Activated T-cell treated with anti-CD3 and anti-CD28 coated beads, Interleukin-2, amount 50 U/mL, for 24 hours (primary cell): ENCODE data around the gene TBC1D17.

Source experiments
- DNase-seq: peaks from one replicate; pipeline ENCODE4 v3.0.0-alpha.2; 2020
- H3K27ac Mint-ChIP-seq: 2 replicates; pipeline ENCODE4 v1.8.0; 2020; ENCODE audit warnings: mild to moderate bottlenecking, mixed read lengths
- H3K27me3 Mint-ChIP-seq: 2 replicates; pipeline ENCODE4 v1.8.0; 2020; ENCODE audit warnings: mixed read lengths
- H3K36me3 Mint-ChIP-seq: 2 replicates; pipeline ENCODE4 v1.8.0; 2020; ENCODE audit warnings: low read depth, mixed read lengths
- H3K4me1 Mint-ChIP-seq: 2 replicates; pipeline ENCODE4 v1.8.0; 2020; ENCODE audit warnings: low read depth, mixed read lengths
- H3K4me3 Mint-ChIP-seq: 2 replicates; pipeline ENCODE4 v1.8.0; 2020; ENCODE audit warnings: mild to moderate bottlenecking, moderate library complexity, mixed read lengths
- H3K9me3 Mint-ChIP-seq: 2 replicates; pipeline ENCODE4 v1.8.0; 2020; ENCODE audit warnings: mixed read lengths

TBC1D17 gene

GRCh38 chr19:49862391-49863253 is 14.9 kb upstream of the TBC1D17 start:
- DNase-seq: no peak
- H3K27ac Mint-ChIP-seq: peak overlapping the region; percentile 72
- H3K36me3 Mint-ChIP-seq: peaks cover 89% of the 10 kb centered on the region
- no peaks in the 10 kb centered on the region for H3K9me3 Mint-ChIP-seq
- H3K4me1 Mint-ChIP-seq: peaks cover 36% of the 10 kb centered on the region
- no peak overlapping the region for H3K4me3 Mint-ChIP-seq
- no peaks in the 10 kb centered on the region for H3K27me3 Mint-ChIP-seq

GRCh38 chr19:49863254-49863934 is 14.1 kb upstream of the TBC1D17 start:
- no peak for DNase-seq
- no peaks in the 10 kb centered on the region for H3K9me3 Mint-ChIP-seq
- H3K4me3 Mint-ChIP-seq: no peak overlapping the region
- H3K4me1 Mint-ChIP-seq: peaks cover 36% of the 10 kb centered on the region
- peak overlapping the region; percentile 72 for H3K27ac Mint-ChIP-seq
- no peaks in the 10 kb centered on the region for H3K27me3 Mint-ChIP-seq
- H3K36me3 Mint-ChIP-seq: peaks cover 82% of the 10 kb centered on the region

- Mint-ChIP-seq H3K4me1 (peaks cover 36% of the 10 kb centered on the region), H3K9me3 (no peaks in the 10 kb centered on the region), H3K27ac (peak overlapping the region; percentile 31), H3K36me3 (peaks cover 77% of the 10 kb centered on the region), H3K27me3 (no peaks in the 10 kb centered on the region), H3K4me3 (no peak overlapping the region)
- no peak for DNase-seq
These were observed 13.6 kb upstream of the TBC1D17 start for GRCh38 chr19:49863935-49864320.

GRCh38 chr19:49864890-49865289 is 12.6 kb upstream of the TBC1D17 start:
- H3K4me3 Mint-ChIP-seq: peak overlapping the region; percentile 97
- no peak overlapping the region for H3K27ac Mint-ChIP-seq
- H3K4me1 Mint-ChIP-seq: peaks cover 36% of the 10 kb centered on the region
- no peaks in the 10 kb centered on the region for H3K9me3 Mint-ChIP-seq
- H3K36me3 Mint-ChIP-seq: peaks cover 67% of the 10 kb centered on the region
- H3K27me3 Mint-ChIP-seq: no peaks in the 10 kb centered on the region
- no peak for DNase-seq

GRCh38 chr19:49866933-49867782 is 10.3 kb upstream of the TBC1D17 start, which contains the start of gene PNKP:
TSS of gene PNKP (minus strand) at chr19:49867576. CDS start at chr19:49867204, 372 bp downstream.
- Mint-ChIP-seq H3K9me3 (no peaks in the 10 kb centered on the region), H3K4me3 (peak within 1 kb of the TSS; percentile 97), H3K4me1 (peaks cover 50% of the 10 kb centered on the region), H3K27me3 (no peaks in the 10 kb centered on the region), H3K36me3 (peaks cover 69% of the 10 kb centered on the region), H3K27ac (no peak within 1 kb of the TSS)
- peak; percentile 94 for DNase-seq

- Mint-ChIP-seq H3K9me3 (no peaks in the 10 kb centered on the region), H3K4me3 (no peak overlapping the region), H3K27ac (no peak overlapping the region), H3K4me1 (peaks cover 50% of the 10 kb centered on the region), H3K27me3 (no peaks in the 10 kb centered on the region), H3K36me3 (peaks cover 65% of the 10 kb centered on the region)
- peak; percentile 86 for DNase-seq
These were observed 8.5 kb upstream of the TBC1D17 start for GRCh38 chr19:49869009-49869483.

- H3K4me1 Mint-ChIP-seq: peaks cover 49% of the 10 kb centered on the region
- H3K36me3 Mint-ChIP-seq: peaks cover 64% of the 10 kb centered on the region
- H3K27ac Mint-ChIP-seq: no peak overlapping the region
These were observed 7.8 kb upstream of the TBC1D17 start for GRCh38 chr19:49869484-49870308.

GRCh38 chr19:49870309-49870901 is 7.1 kb upstream of the TBC1D17 start:
- no peak for DNase-seq
- Mint-ChIP-seq H3K36me3 (peaks cover 61% of the 10 kb centered on the region), H3K9me3 (no peaks in the 10 kb centered on the region), H3K4me1 (peaks cover 48% of the 10 kb centered on the region), H3K27me3 (no peaks in the 10 kb centered on the region), H3K27ac (no peak overlapping the region), H3K4me3 (no peak overlapping the region)

More at GRCh38 chr19:49869484-49870308, 7.8 kb upstream of the TBC1D17 start:
- H3K9me3 Mint-ChIP-seq: no peaks in the 10 kb centered on the region
- H3K27me3 Mint-ChIP-seq: no peaks in the 10 kb centered on the region
- DNase-seq: peak; percentile 92
- no peak overlapping the region for H3K4me3 Mint-ChIP-seq

- peak overlapping the region; percentile 84 for H3K27ac Mint-ChIP-seq
- H3K36me3 Mint-ChIP-seq: peaks cover 50% of the 10 kb centered on the region
- peaks cover 43% of the 10 kb centered on the region for H3K4me1 Mint-ChIP-seq
- no peak overlapping the region for H3K4me3 Mint-ChIP-seq
- no peaks in the 10 kb centered on the region for H3K27me3 Mint-ChIP-seq
- no peaks in the 10 kb centered on the region for H3K9me3 Mint-ChIP-seq
- no peak for DNase-seq
These were observed 6.0 kb upstream of the TBC1D17 start for GRCh38 chr19:49871349-49871985.

GRCh38 chr19:49872245-49873128 is 5.0 kb upstream of the TBC1D17 start:
- peaks cover 38% of the 10 kb centered on the region for H3K4me1 Mint-ChIP-seq
- no peak overlapping the region for H3K4me3 Mint-ChIP-seq
- DNase-seq: no peak
- peaks cover 43% of the 10 kb centered on the region for H3K36me3 Mint-ChIP-seq
- H3K9me3 Mint-ChIP-seq: no peaks in the 10 kb centered on the region
- peak overlapping the region; percentile 84 for H3K27ac Mint-ChIP-seq
- H3K27me3 Mint-ChIP-seq: no peaks in the 10 kb centered on the region

GRCh38 chr19:49873129-49873521 is 4.4 kb upstream of the TBC1D17 start:
- Mint-ChIP-seq H3K27me3 (no peaks in the 10 kb centered on the region), H3K4me1 (peaks cover 40% of the 10 kb centered on the region), H3K36me3 (peaks cover 43% of the 10 kb centered on the region), H3K4me3 (no peak overlapping the region), H3K9me3 (no peaks in the 10 kb centered on the region), H3K27ac (peak overlapping the region; percentile 18)
- no peak for DNase-seq

- no peaks in the 10 kb centered on the region for H3K9me3 Mint-ChIP-seq
These were observed 3.7 kb upstream of the TBC1D17 start for GRCh38 chr19:49873834-49874233.

More at GRCh38 chr19:49873834-49874233, 3.7 kb upstream of the TBC1D17 start:
- Mint-ChIP-seq H3K4me3 (peak overlapping the region; percentile 15), H3K27me3 (no peaks in the 10 kb centered on the region), H3K4me1 (peaks cover 48% of the 10 kb centered on the region), H3K27ac (no peak overlapping the region), H3K36me3 (peaks cover 47% of the 10 kb centered on the region)
- DNase-seq: no peak
